SU-DHL-6 (cell line): ENCODE results near the gene HS2ST1.

Experiments
- H2AFZ ChIP-seq: fragments of 200-600 bp; sonication (generic); 2 replicates; pipeline ENCODE4 v1.6.1; 2014; ENCODE audit warnings: low read depth, mild to moderate bottlenecking, moderate library complexity, mixed read lengths, antibody characterized with exemption, low read length; ENCODE audit not compliant: severe bottlenecking
- H3F3A ChIP-seq: fragments of 200-600 bp; shearing (Covaris generic); 2 replicates; pipeline ENCODE4 v1.6.0; 2016; ENCODE audit warnings: antibody characterized with exemption, mild to moderate bottlenecking; ENCODE audit not compliant: insufficient read depth
- H3K27ac ChIP-seq: fragments of 200-600 bp; sonication (generic); 2 replicates; pipeline ENCODE4 v1.5.1; 2016; ENCODE audit warnings: low read depth, mild to moderate bottlenecking, low read length, moderate library complexity, mixed read lengths
- H3K27me3 ChIP-seq: fragments of 200-600 bp; sonication (generic), shearing (Covaris generic); 2 replicates; pipeline ENCODE4 v1.6.0; 2014; ENCODE audit warnings: mild to moderate bottlenecking, low read length
- H3K36me3 ChIP-seq: fragments of 200-600 bp; sonication (generic); 2 replicates; pipeline ENCODE4 v1.6.1; 2014; ENCODE audit warnings: mild to moderate bottlenecking, low read length, mixed read lengths
- H3K4me2 ChIP-seq: fragments of 300-600, 200-600 bp; shearing (Covaris generic), sonication (generic); 2 replicates; pipeline ENCODE4 v1.6.0; 2014; ENCODE audit warnings: low read length, low read depth, mild to moderate bottlenecking; ENCODE audit not compliant: poor library complexity, severe bottlenecking
- H3K4me3 ChIP-seq: fragments of 200-600 bp; sonication (generic); 2 replicates; pipeline ENCODE4 v1.5.1; 2014; ENCODE audit warnings: antibody characterized with exemption, low read length, mild to moderate bottlenecking, mixed read lengths; ENCODE audit not compliant: insufficient read depth, poor library complexity, severe bottlenecking
- H3K79me2 ChIP-seq: fragments of 200-600 bp; sonication (generic); 2 replicates; pipeline ENCODE4 v1.6.1; 2014; ENCODE audit warnings: mild to moderate bottlenecking, low read length, moderate library complexity; ENCODE audit not compliant: insufficient read depth
- H3K9ac ChIP-seq: fragments of 200-600 bp; sonication (generic); 2 replicates; pipeline ENCODE4 v1.7.0; 2014; ENCODE audit warnings: mild to moderate bottlenecking, low read length
- H3K9me2 ChIP-seq: fragments of 200-600 bp; sonication (generic); replicated peaks from 2 replicates; pipeline ENCODE4 v1.6.1; 2014; ENCODE audit warnings: low read length; ENCODE audit not compliant: insufficient read depth
- H3K9me3 ChIP-seq: fragments of 200-600 bp; sonication (generic); 2 replicates; pipeline ENCODE4 v1.6.1; 2014; ENCODE audit warnings: low read length, mixed read lengths; ENCODE audit not compliant: insufficient read depth
- H4K20me1 ChIP-seq: fragments of 200-600 bp; sonication (generic); 2 replicates; pipeline ENCODE4 v1.6.1; 2014; ENCODE audit warnings: low read depth, mild to moderate bottlenecking, antibody characterized with exemption, low read length, moderate library complexity, mixed read lengths
- EZH2phosphoT487 ChIP-seq: fragments of 200-600 bp; sonication (generic), shearing (Covaris generic); conservative IDR thresholded peaks from 2 replicates; pipeline ENCODE4 v1.6.1; 2018; ENCODE audit warnings: mild to moderate bottlenecking, antibody characterized with exemption, low read length, moderate library complexity, mixed read lengths
- TF ChIP-seq, protein P1 (sequence below): fragments of 200-600 bp; sonication (generic); IDR thresholded peaks from one replicate; pipeline ENCODE4 v1.5.1; 2017; ENCODE audit warnings: antibody characterized with exemption, mild to moderate bottlenecking, low read length, moderate library complexity; ENCODE audit not compliant: insufficient read depth, poor library complexity, severe bottlenecking

HS2ST1 gene

DNA sequence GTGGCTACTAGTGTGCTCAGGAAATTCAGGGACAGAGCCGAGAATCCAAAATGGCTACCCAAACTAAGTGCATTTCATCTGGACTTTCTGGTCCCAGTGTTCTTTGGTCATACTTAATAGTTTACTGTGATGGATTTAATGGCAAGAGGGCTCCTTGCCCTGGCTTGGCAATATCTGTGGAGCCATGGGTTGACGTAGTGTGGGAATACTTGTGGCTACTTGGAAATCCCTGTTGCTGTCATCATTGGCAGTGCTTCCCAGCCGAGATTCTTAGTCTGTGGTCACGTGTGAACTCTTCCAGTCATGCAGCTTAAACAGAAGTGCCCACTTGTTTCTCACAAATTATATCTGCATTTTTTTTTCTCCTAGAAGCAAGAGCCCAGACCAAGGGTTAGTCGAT lies 198.9 kb downstream of the HS2ST1 start:
- H3K36me3 ChIP-seq, result peaks cover 2% of the 10 kb centered on the region; the same call in 1 of the 2 replicates
- H3K27ac ChIP-seq, result no peak overlapping the region
- no peak for TF ChIP-seq EZH2phosphoT487
- TF ChIP-seq, protein P1, sequence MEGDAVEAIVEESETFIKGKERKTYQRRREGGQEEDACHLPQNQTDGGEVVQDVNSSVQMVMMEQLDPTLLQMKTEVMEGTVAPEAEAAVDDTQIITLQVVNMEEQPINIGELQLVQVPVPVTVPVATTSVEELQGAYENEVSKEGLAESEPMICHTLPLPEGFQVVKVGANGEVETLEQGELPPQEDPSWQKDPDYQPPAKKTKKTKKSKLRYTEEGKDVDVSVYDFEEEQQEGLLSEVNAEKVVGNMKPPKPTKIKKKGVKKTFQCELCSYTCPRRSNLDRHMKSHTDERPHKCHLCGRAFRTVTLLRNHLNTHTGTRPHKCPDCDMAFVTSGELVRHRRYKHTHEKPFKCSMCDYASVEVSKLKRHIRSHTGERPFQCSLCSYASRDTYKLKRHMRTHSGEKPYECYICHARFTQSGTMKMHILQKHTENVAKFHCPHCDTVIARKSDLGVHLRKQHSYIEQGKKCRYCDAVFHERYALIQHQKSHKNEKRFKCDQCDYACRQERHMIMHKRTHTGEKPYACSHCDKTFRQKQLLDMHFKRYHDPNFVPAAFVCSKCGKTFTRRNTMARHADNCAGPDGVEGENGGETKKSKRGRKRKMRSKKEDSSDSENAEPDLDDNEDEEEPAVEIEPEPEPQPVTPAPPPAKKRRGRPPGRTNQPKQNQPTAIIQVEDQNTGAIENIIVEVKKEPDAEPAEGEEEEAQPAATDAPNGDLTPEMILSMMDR, result no peak

DNA sequence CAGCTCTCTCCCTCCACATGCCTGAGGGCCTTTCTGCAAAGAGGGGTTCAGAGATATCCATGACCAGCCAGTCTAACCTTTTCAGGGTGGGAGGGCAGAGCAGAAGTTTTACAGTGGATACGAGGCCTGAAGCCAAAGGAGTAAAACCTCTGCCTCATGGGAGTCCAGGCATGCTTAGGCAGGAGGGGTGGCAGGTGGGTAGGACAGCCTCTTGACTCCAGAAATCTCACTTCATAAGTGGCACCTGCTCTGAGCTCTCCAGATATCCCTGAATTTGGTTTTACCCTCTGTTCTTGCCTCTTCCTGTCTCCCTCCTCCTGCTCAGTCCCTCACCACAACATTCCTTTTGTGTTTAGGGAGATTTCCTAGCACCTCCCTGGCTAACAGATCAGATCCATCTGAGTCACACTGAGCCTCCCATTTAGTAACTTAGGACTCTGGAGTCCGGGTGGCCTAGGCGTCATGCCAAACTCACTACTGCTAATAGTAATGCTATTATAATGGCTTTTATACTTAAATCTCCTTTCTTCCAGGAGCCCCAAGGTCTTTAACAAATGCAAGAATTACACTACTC lies 201.0 kb downstream of the HS2ST1 start:
- H3K4me3 ChIP-seq, result no peak overlapping the region
- no peak overlapping the region for H2AFZ ChIP-seq
- H3K36me3 ChIP-seq, result no peaks in the 10 kb centered on the region
- no peaks in the 10 kb centered on the region for H3K79me2 ChIP-seq
- no peaks in the 10 kb centered on the region for H3F3A ChIP-seq
- no peak overlapping the region for H3K9ac ChIP-seq
- TF ChIP-seq, protein P1, result no peak
- no peak for TF ChIP-seq EZH2phosphoT487
- no peak overlapping the region for H3K27ac ChIP-seq
- H3K9me3 ChIP-seq, result no peaks in the 10 kb centered on the region
- H3K4me2 ChIP-seq, result no peak overlapping the region
- H4K20me1 ChIP-seq, result no peaks in the 10 kb centered on the region
- no peaks in the 10 kb centered on the region for H3K27me3 ChIP-seq
- H3K9me2 ChIP-seq, result no peaks in the 10 kb centered on the region

More for the DNA sequence above, 198.9 kb downstream of the HS2ST1 start:
- Histone ChIP-seq H3K79me2 (no peaks in the 10 kb centered on the region), H3K9me2 (no peaks in the 10 kb centered on the region), H3K4me3 (no peak overlapping the region), H3F3A (no peaks in the 10 kb centered on the region), H3K27me3 (no peaks in the 10 kb centered on the region), H3K4me2 (no peak overlapping the region), H3K9ac (no peak overlapping the region), H3K9me3 (no peaks in the 10 kb centered on the region), H2AFZ (no peak overlapping the region), H4K20me1 (no peaks in the 10 kb centered on the region)

DNA sequence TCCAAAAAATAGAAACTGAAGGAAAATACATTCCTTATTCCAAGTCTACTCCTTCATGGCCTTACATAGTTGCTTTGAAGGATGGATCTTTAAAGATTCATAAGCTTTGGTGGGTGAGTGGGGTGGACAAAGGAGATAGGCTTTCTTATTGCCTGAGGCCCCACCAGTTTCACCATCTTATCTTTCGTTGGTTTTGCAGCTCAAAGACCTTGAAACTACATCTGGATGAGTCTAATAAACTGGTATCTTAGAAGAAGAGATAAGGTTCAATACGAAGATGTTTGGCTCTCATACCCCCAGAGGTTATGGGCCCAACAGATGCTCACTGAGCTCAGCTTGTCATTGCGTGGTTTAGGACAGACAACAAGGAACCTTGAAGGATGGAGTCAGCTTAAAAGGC lies 201.5 kb downstream of the HS2ST1 start:
- Histone ChIP-seq H3K79me2 (no peaks in the 10 kb centered on the region), H3K36me3 (no peaks in the 10 kb centered on the region), H3K9me3 (no peaks in the 10 kb centered on the region), H3F3A (no peaks in the 10 kb centered on the region), H3K4me2 (no peak overlapping the region), H3K27ac (no peak overlapping the region), H3K4me3 (no peak overlapping the region), H2AFZ (no peak overlapping the region), H3K9ac (no peak overlapping the region), H3K27me3 (no peaks in the 10 kb centered on the region), H3K9me2 (no peaks in the 10 kb centered on the region), H4K20me1 (no peaks in the 10 kb centered on the region)
- TF ChIP-seq, protein P1, result no peak
- no peak for TF ChIP-seq EZH2phosphoT487
